Nucleus accumbens (tissue), 56 donors: Measurements from ENCODE around the gene GRIK3.

Experiments used
- DNase-seq, 56 donors: peaks; one replicate each; lab custom pipeline; 2025; lab: John Stamatoyannopoulos, UW

GRIK3 gene

GRCh38 chr1:36843027-36843426 is 191.3 kb downstream of the GRIK3 start:
- no peak for DNase-seq

GRCh38 chr1:36842448-36842847 is 191.9 kb downstream of the GRIK3 start:
- no peak for DNase-seq

GRCh38 chr1:36839485-36839884 is 194.8 kb downstream of the GRIK3 start:
- DNase-seq = no peak

GRCh38 chr1:36838888-36839287 is 195.4 kb downstream of the GRIK3 start:
- DNase-seq = no peak

- no peak for DNase-seq
These were observed 197.4 kb downstream of the GRIK3 start for GRCh38 chr1:36836916-36837315.

- DNase-seq = peak in 11 of 56 donors; percentile 5 to 31 (median 14)
These were observed 198.0 kb downstream of the GRIK3 start for GRCh38 chr1:36836196-36836883.

- no peak for DNase-seq
These were observed 198.6 kb downstream of the GRIK3 start for GRCh38 chr1:36835696-36836095.

- DNase-seq = peak in 2 of 56 donors; percentile 34 to 44
These were observed 199.2 kb downstream of the GRIK3 start for GRCh38 chr1:36835017-36835695.

- DNase-seq = no peak
These were observed 199.7 kb downstream of the GRIK3 start for GRCh38 chr1:36834586-36834985.

- peak in 1 of 56 donors; percentile 17 for DNase-seq
These were observed 203.0 kb downstream of the GRIK3 start for GRCh38 chr1:36831186-36831810.

- DNase-seq = no peak
These were observed 204.4 kb downstream of the GRIK3 start for GRCh38 chr1:36829961-36830360.

GRCh38 chr1:36829066-36829465 is 205.2 kb downstream of the GRIK3 start:
- peak in 1 of 56 donors; percentile 24 for DNase-seq

- no peak for DNase-seq
These were observed 209.1 kb downstream of the GRIK3 start for GRCh38 chr1:36825226-36825625.

GRCh38 chr1:36824390-36824861 is 209.9 kb downstream of the GRIK3 start:
- peak in 5 of 56 donors; percentile 10 to 32 (median 17) for DNase-seq

GRCh38 chr1:36822648-36823047 is 211.7 kb downstream of the GRIK3 start:
- no peak for DNase-seq

- no peak for DNase-seq
These were observed 212.9 kb downstream of the GRIK3 start for GRCh38 chr1:36821386-36821785.

GRCh38 chr1:36818771-36819170 is 215.5 kb downstream of the GRIK3 start:
- no peak for DNase-seq

GRCh38 chr1:36816348-36816747 is 218.0 kb downstream of the GRIK3 start:
- DNase-seq = no peak

- no peak for DNase-seq
These were observed 219.5 kb downstream of the GRIK3 start for GRCh38 chr1:36814774-36815173.

- DNase-seq = no peak
These were observed 220.2 kb downstream of the GRIK3 start for GRCh38 chr1:36814083-36814482.

- DNase-seq = peak in 1 of 56 donors; percentile 22
These were observed 227.1 kb downstream of the GRIK3 start for GRCh38 chr1:36807262-36807661.
